ENCODE results near the gene HSPA13. TPM values are rescaled to one million over a fixed set of nuclear protein-coding genes. Genes with fewer than 3 reads are reported as not detected.

The HSPA13 gene
- total and polyA plus RNA-seq, 10 of the 15 experiments (the other 5 are each of a cell fraction or from before 2014, with no cell fraction given) = 10.0 to 26.9 (median 18.6) TPM

GRCh38 chr21:14382835-14383595, at the start of gene HSPA13 (continued):
- TF ChIP-seq MEF2A (IDR thresholded peaks at IDR 0.05; ENCODE audit: insufficient read depth, low read depth, low read length) = no peak
- peak; percentile 1 for TF ChIP-seq PBX3 (IDR thresholded peaks at IDR 0.05; ENCODE audit: insufficient replicate concordance, low read depth, low read length)
- TF ChIP-seq RELB (IDR thresholded peaks at IDR 0.05; ENCODE audit: low read depth) = peak; percentile 33; the same call in 1 of the 2 replicates
- 0 out of 2 replicates have a peak, but pooled peaks have one; percentile 27 for TF ChIP-seq EED (IDR thresholded peaks at IDR 0.05; ENCODE audit: low read depth)
- TF ChIP-seq CHD2 (IDR thresholded peaks at IDR 0.05; ENCODE audit: borderline replicate concordance, low read depth, low read length) = peak; percentile 93
- peak; percentile 96 for TF ChIP-seq CREB1 (IDR thresholded peaks at IDR 0.05; ENCODE audit: low read depth)
- TF ChIP-seq BCL3 (IDR thresholded peaks at IDR 0.05; ENCODE audit: borderline replicate concordance, insufficient read depth, low read depth, low read length, poor library complexity, severe bottlenecking) = no peak
- TF ChIP-seq ZNF687 (IDR thresholded peaks at IDR 0.05) = no peak
- no peak for TF ChIP-seq EZH2 (IDR thresholded peaks at IDR 0.05; ENCODE audit: borderline replicate concordance, control insufficient read depth, low read depth, low read length)
- TF ChIP-seq ETV6 (conservative IDR thresholded peaks at IDR 0.05 in 1 of 2, IDR thresholded peaks at IDR 0.05 in 1 of 2; ENCODE audit: borderline replicate concordance in 1 of 2, low read depth in 1 of 2) = no peak
- 0 out of 6 replicates have a peak, but pooled peaks of 1 of the 3 experiments have one; percentile 7 for TF ChIP-seq CTCF (IDR thresholded peaks at IDR 0.05 in 2 of 3, conservative IDR thresholded peaks at IDR 0.05 in 1 of 3; ENCODE audit: control insufficient read depth in 2 of 3, extremely low read depth in 1 of 3, insufficient read depth in 1 of 3, low read depth in 3 of 3, low read length in 3 of 3)
- no peak for TF ChIP-seq ZNF217 (IDR thresholded peaks at IDR 0.05)
- TF ChIP-seq IKZF2 (IDR thresholded peaks at IDR 0.05) = no peak; a peak in 1 of 4 replicates
- no peak for TF ChIP-seq ZBED1 (IDR thresholded peaks at IDR 0.05; ENCODE audit: borderline replicate concordance)
- no peak for TF ChIP-seq SUPT20H (IDR thresholded peaks at IDR 0.05; ENCODE audit: borderline replicate concordance, control insufficient read depth, low read depth, low read length)
- TF ChIP-seq JUNB (IDR thresholded peaks at IDR 0.05) = no peak; the same call in 1 of the 2 replicates
- TF ChIP-seq CEBPB (IDR thresholded peaks at IDR 0.05; ENCODE audit: borderline replicate concordance in 1 of 2, low read depth in 2 of 2, low read length in 2 of 2) = no peak

Data from GM12878 (cell line).